Measurements from ENCODE around the gene PHACTR4. TPM values are rescaled to one million over a fixed set of nuclear protein-coding genes. Genes with fewer than 3 reads are reported as not detected.

The PHACTR4 gene
- total and polyA plus RNA-seq, 9 of the 15 experiments (the other 6 are each of a cell fraction or from before 2014, with no cell fraction given): 6.4 to 43.6 (median 14.2) TPM

GRCh38 chr1:28505406-28506187 is 136.1 kb downstream of the PHACTR4 start, which contains the start of gene RCC1:
TSS of gene RCC1 (plus strand) at chr1:28506043. CDS start at chr1:28529867, 23,824 bp downstream.
- Histone ChIP-seq H3K9ac (ENCODE audit: insufficient read depth in 1 of 2, low read depth in 2 of 2, low read length in 2 of 2) (peak within 1 kb of the TSS; percentile 97 to 100), H3K9me1 (ENCODE audit: control insufficient read depth, insufficient read depth, low read length) (peaks cover 3% of the 10 kb centered on the region), H3K27ac (ENCODE audit: extremely low read depth, low read depth, low read length) (peak within 1 kb of the TSS; percentile 94), H3K27me3 (ENCODE audit: control insufficient read depth in 2 of 2, insufficient read depth in 2 of 2, low read length in 2 of 2) (no peaks in the 10 kb centered on the region), H3K4me1 (replicated peaks in 1 of 2; ENCODE audit: control insufficient read depth in 2 of 2, insufficient read depth in 2 of 2, low read length in 2 of 2) (peaks cover 11 to 29% of the 10 kb centered on the region in 2 experiments; a peak in 4 of 5 replicates), H3K36me3 (ENCODE audit: control insufficient read depth, insufficient read depth, low read length) (peaks cover 45% of the 10 kb centered on the region), H2AFZ (ENCODE audit: low read depth, low read length) (peak within 1 kb of the TSS; percentile 94), H3K4me2 (ENCODE audit: insufficient read depth, low read length) (peak within 1 kb of the TSS; percentile 99), H3K79me2 (ENCODE audit: control insufficient read depth, insufficient read depth, low read length) (peaks cover 65% of the 10 kb centered on the region), H4K20me1 (replicated peaks; ENCODE audit: control insufficient read depth, insufficient read depth, low read length) (peaks cover 22% of the 10 kb centered on the region), H3K4me3 (peak within 1 kb of the TSS; percentile 87), H3K9me3 (replicated peaks; ENCODE audit: control insufficient read depth, insufficient read depth, low read depth, low read length) (no peaks in the 10 kb centered on the region; the same call in 1 of the 2 replicates)
- BruUV-seq (replicated peaks): TSS peak; percentile 99
- in situ Hi-C loops (cut with MboI): no loop called here
- DNase-seq (ENCODE audit: extremely low read depth in 1 of 4, low spot score in 3 of 4) (peak; percentile 95 to 99 (median 96)), FAIRE-seq (peak; percentile 98), ATAC-seq (peak; percentile 81)
- POLR2A ChIA-PET: interaction anchor here (0.5 to 13.0 kb wide), 51 partner anchors 8 to 830 kb away, joined by 3 to 201 read pairs (median 5); partner anchors contain the start of genes ATP5IF1, MED18, RNU11 and TRNAU1AP
- CTCF ChIA-PET (ENCODE audit: low intra/inter-chr PET ratio): interaction anchor here (0.9 kb wide), 1 partner anchor 98 kb away, joined by 3 read pairs; no protein-coding TSS in a partner anchor
- WGBS (ENCODE audit: insufficient coverage, low coverage, missing lambda C conversion rate): under 1% methylated on average over 41 of the region's 41 CpGs
- intact Hi-C loops (cut with micrococcal nuclease): no loop called here
- no peak; the same call in 1 of the 2 replicates for TF ChIP-seq ZNF311 (CRISPR knock-in tag; IDR thresholded peaks at IDR 0.05)
- TF ChIP-seq E2F5 (CRISPR knock-in tag; IDR thresholded peaks at IDR 0.05): no peak
- no peak for TF ChIP-seq MBD1 (CRISPR knock-in tag; IDR thresholded peaks at IDR 0.05)
- 0 out of 2 replicates have a peak, but pooled peaks have one; percentile 7 for TF ChIP-seq TFAP4 (CRISPR knock-in tag; IDR thresholded peaks at IDR 0.05; ENCODE audit: borderline replicate concordance)
- no peak for TF ChIP-seq POU5F1 (IDR thresholded peaks at IDR 0.05; ENCODE audit: borderline replicate concordance, low read depth, low read length, partially characterized antibody)
- peak; percentile 94 for TF ChIP-seq HNRNPL (IDR thresholded peaks at IDR 0.05; ENCODE audit: low read depth, low read length)
- TF ChIP-seq SAFB2 (IDR thresholded peaks at IDR 0.05; ENCODE audit: borderline replicate concordance, low read depth, low read length, severe bottlenecking): no peak
- TF ChIP-seq ZKSCAN3 (CRISPR knock-in tag; IDR thresholded peaks at IDR 0.05): no peak
- TF ChIP-seq SETDB1 (IDR thresholded peaks at IDR 0.05; ENCODE audit: low read length): no peak
- TF ChIP-seq NR2C1 (IDR thresholded peaks at IDR 0.05): no peak
- TF ChIP-seq NR2C1 (tag; IDR thresholded peaks at IDR 0.05): no peak
- TF ChIP-seq ARNT (IDR thresholded peaks at IDR 0.05): peak; percentile 50 to 67; a peak in 2 of 4 replicates
- TF ChIP-seq ZNF507 (tag; conservative IDR thresholded peaks at IDR 0.05): no peak
- TF ChIP-seq ZNF41 (CRISPR knock-in tag; conservative IDR thresholded peaks at IDR 0.05): no peak
- no peak for TF ChIP-seq HMG20B (CRISPR knock-in tag; IDR thresholded peaks at IDR 0.05)
- TF ChIP-seq, protein P1, sequence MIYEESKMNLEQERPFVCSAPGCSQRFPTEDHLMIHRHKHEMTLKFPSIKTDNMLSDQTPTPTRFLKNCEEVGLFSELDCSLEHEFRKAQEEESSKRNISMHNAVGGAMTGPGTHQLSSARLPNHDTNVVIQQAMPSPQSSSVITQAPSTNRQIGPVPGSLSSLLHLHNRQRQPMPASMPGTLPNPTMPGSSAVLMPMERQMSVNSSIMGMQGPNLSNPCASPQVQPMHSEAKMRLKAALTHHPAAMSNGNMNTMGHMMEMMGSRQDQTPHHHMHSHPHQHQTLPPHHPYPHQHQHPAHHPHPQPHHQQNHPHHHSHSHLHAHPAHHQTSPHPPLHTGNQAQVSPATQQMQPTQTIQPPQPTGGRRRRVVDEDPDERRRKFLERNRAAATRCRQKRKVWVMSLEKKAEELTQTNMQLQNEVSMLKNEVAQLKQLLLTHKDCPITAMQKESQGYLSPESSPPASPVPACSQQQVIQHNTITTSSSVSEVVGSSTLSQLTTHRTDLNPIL (CRISPR knock-in tag; IDR thresholded peaks at IDR 0.05): peak; percentile 31; the same call in 1 of the 2 replicates
- TF ChIP-seq ZEB2 (IDR thresholded peaks at IDR 0.05): 0 out of 2 replicates have a peak, but pooled peaks have one; percentile 42
- no peak for TF ChIP-seq ZNF184 (CRISPR knock-in tag; IDR thresholded peaks at IDR 0.05)

Measured in K562 (cell line).